H9 (cell line): ENCODE data around the gene DOCK10. TPM values are rescaled to one million over a fixed set of nuclear protein-coding genes. Genes with fewer than 3 reads are reported as not detected.

Source experiments
- DNase-seq: peaks from one replicate; pipeline ENCODE4 v3.0.0-alpha.2; 2017
- H2AFZ ChIP-seq: one replicate; pipeline ENCODE4 v1.6.1; 2013; ENCODE audit warnings: mild to moderate bottlenecking, low read length, control low read depth, moderate library complexity
- H2AK5ac ChIP-seq: 2 replicates; pipeline ENCODE4 v1.6.1; 2013; ENCODE audit warnings: low read length, control low read depth, mixed read lengths; ENCODE audit not compliant: insufficient read length
- H2BK120ac ChIP-seq: one replicate; pipeline ENCODE4 v1.6.1; 2013; ENCODE audit warnings: low read depth, mild to moderate bottlenecking, low read length, control low read depth, inconsistent platforms; ENCODE audit not compliant: poor library complexity, severe bottlenecking
- H2BK12ac ChIP-seq: 2 replicates; pipeline ENCODE4 v1.6.1; 2013; ENCODE audit warnings: low read length, control low read depth, mixed read lengths, low read depth; ENCODE audit not compliant: insufficient read length
- H2BK15ac ChIP-seq: 2 replicates; pipeline ENCODE4 v1.6.1; 2013; ENCODE audit warnings: low read depth, low read length, control low read depth
- H2BK20ac ChIP-seq: one replicate; pipeline ENCODE4 v1.6.1; 2013; ENCODE audit warnings: low read depth, mild to moderate bottlenecking, low read length, control low read depth, inconsistent platforms; ENCODE audit not compliant: poor library complexity, severe bottlenecking
- H2BK5ac ChIP-seq: 2 replicates; pipeline ENCODE4 v1.6.1; 2013; ENCODE audit warnings: low read length, control low read depth, mixed read lengths; ENCODE audit not compliant: insufficient read length
- H3K14ac ChIP-seq: 2 replicates; pipeline ENCODE4 v1.6.1; 2013; ENCODE audit warnings: low read length, control low read depth; ENCODE audit not compliant: insufficient read depth
- H3K18ac ChIP-seq: 2 replicates; pipeline ENCODE4 v1.6.1; 2013; ENCODE audit warnings: low read depth, mild to moderate bottlenecking, mixed read lengths, low read length, control low read depth; ENCODE audit not compliant: insufficient read length
- H3K23ac ChIP-seq: 2 replicates; pipeline ENCODE4 v1.6.1; 2013; ENCODE audit warnings: low read length, control low read depth, mixed read lengths, low read depth; ENCODE audit not compliant: insufficient read length
- H3K23me2 ChIP-seq: 2 replicates; pipeline ENCODE4 v1.6.1; 2013; ENCODE audit warnings: low read depth, mild to moderate bottlenecking, mixed read lengths, low read length, control low read depth; ENCODE audit not compliant: insufficient read length, poor library complexity, severe bottlenecking
- H3K27ac ChIP-seq: 2 replicates; pipeline ENCODE4 v1.5.1; 2013; ENCODE audit warnings: low read length, control low read depth, mixed read lengths, low read depth; ENCODE audit not compliant: insufficient read length
- H3K27me3 ChIP-seq: 2 replicates; pipeline ENCODE4 v1.6.1; 2013; ENCODE audit warnings: low read length, control low read depth, inconsistent platforms; ENCODE audit not compliant: insufficient read depth
- H3K4ac ChIP-seq: 2 replicates; pipeline ENCODE4 v1.6.1; 2013; ENCODE audit warnings: low read depth, mild to moderate bottlenecking, control low read depth, inconsistent platforms, low read length, moderate library complexity
- H3K4me1 ChIP-seq: 2 replicates; pipeline ENCODE4 v1.6.1; 2013; ENCODE audit warnings: low read length, control low read depth, inconsistent platforms; ENCODE audit not compliant: insufficient read depth
- H3K4me2 ChIP-seq: 2 replicates; pipeline ENCODE4 v1.6.1; 2013; ENCODE audit warnings: low read length, control low read depth, mixed read lengths; ENCODE audit not compliant: insufficient read length, insufficient read depth
- H3K56ac ChIP-seq: 2 replicates; pipeline ENCODE4 v1.6.1; 2013; ENCODE audit warnings: low read depth, mild to moderate bottlenecking, mixed read lengths, low read length, control low read depth; ENCODE audit not compliant: insufficient read length
- H3K79me1 ChIP-seq: 2 replicates; pipeline ENCODE4 v1.6.1; 2013; ENCODE audit warnings: low read depth, mild to moderate bottlenecking, moderate library complexity, low read length, control low read depth, inconsistent platforms; ENCODE audit not compliant: insufficient read depth, poor library complexity, severe bottlenecking
- H3K79me2 ChIP-seq: 2 replicates; pipeline ENCODE4 v1.6.1; 2013; ENCODE audit warnings: low read length, control low read depth, inconsistent platforms; ENCODE audit not compliant: insufficient read depth
- H3K9ac ChIP-seq: 2 replicates; pipeline ENCODE4 v1.6.1; 2013; ENCODE audit warnings: low read length, control low read depth, mixed read lengths; ENCODE audit not compliant: insufficient read length; ENCODE audit errors: extremely low read depth
- H3K9me3 ChIP-seq: one replicate; pipeline ENCODE4 v1.6.1; 2013; ENCODE audit warnings: low read depth, low read length, inconsistent platforms; ENCODE audit not compliant: control insufficient read depth
- H3T11ph ChIP-seq: one replicate; pipeline ENCODE4 v1.6.1; 2013; ENCODE audit warnings: mild to moderate bottlenecking, low read length, control low read depth, inconsistent platforms
- H4K20me1 ChIP-seq: one replicate; pipeline ENCODE4 v1.6.1; 2013; ENCODE audit not compliant: control insufficient read depth, insufficient read length, insufficient read depth
- H4K5ac ChIP-seq: 2 replicates; pipeline ENCODE4 v1.6.1; 2013; ENCODE audit warnings: low read depth, mild to moderate bottlenecking, mixed read lengths, low read length, control low read depth; ENCODE audit not compliant: insufficient read length
- H4K8ac ChIP-seq: replicated peaks from 2 replicates; pipeline ENCODE4 v1.6.1; 2013; ENCODE audit warnings: low read length, control low read depth, mixed read lengths, low read depth; ENCODE audit not compliant: insufficient read length
- H4K91ac ChIP-seq: 2 replicates; pipeline ENCODE4 v1.6.1; 2013; ENCODE audit warnings: low read depth, mild to moderate bottlenecking, moderate library complexity, mixed read lengths, low read length, control low read depth; ENCODE audit not compliant: insufficient read length
- H3K27ac Mint-ChIP-seq, 3 experiments: 2 replicates in 2 of 3; 3 replicates in 1 of 3; pipeline ENCODE4 v1.8.0; 2020 to 2021; ENCODE audit warnings: mixed read lengths in 3 of 3, mild to moderate bottlenecking in 1 of 3, moderate library complexity in 1 of 3
- H3K27me3 Mint-ChIP-seq: 2 replicates; pipeline ENCODE4 v1.8.0; 2021; ENCODE audit warnings: low read depth, mild to moderate bottlenecking, moderate library complexity, mixed read lengths
- H3K36me3 Mint-ChIP-seq, 3 experiments: 2 replicates in 2 of 3; 3 replicates in 1 of 3; pipeline ENCODE4 v1.8.0; 2020 to 2021; ENCODE audit warnings: low read depth in 3 of 3, mixed read lengths in 3 of 3; ENCODE audit not compliant: insufficient read depth in 1 of 3
- H3K4me1 Mint-ChIP-seq, 2 experiments: 2 replicates each; pipeline ENCODE4 v1.8.0; 2020; ENCODE audit warnings: mixed read lengths in 2 of 2
- H3K4me3 Mint-ChIP-seq, 2 experiments: 2 replicates in 1 of 2; 3 replicates in 1 of 2; pipeline ENCODE4 v1.8.0; 2020 to 2021; ENCODE audit warnings: mild to moderate bottlenecking in 2 of 2, mixed read lengths in 2 of 2, moderate library complexity in 1 of 2
- H3K9me3 Mint-ChIP-seq, 2 experiments: 2 replicates in 1 of 2; 3 replicates in 1 of 2; pipeline ENCODE4 v1.8.0; 2020; ENCODE audit warnings: mild to moderate bottlenecking in 2 of 2, mixed read lengths in 2 of 2, moderate library complexity in 1 of 2
- WGBS: extraction: QIAGEN DNeasy Blood & Tissue Kit; methylation state at CpG from one replicate; pipeline ENCODE4 v1.1.7; 2013; ENCODE audit warnings: missing lambda C conversion rate, low lambda C conversion rate, mixed read lengths; ENCODE audit not compliant: insufficient read length; ENCODE audit errors: extremely low coverage; 5-methylcytosine and 5-hydroxymethylcytosine counted together
- total RNA-seq: library from RNA; stranded (reverse); gene quantifications from 2 replicates; pipeline ENCODE4 v1.2.1, GENCODE V29; 2021
- TF ChIP-seq, protein P1 (sequence below): fragments of 200-600 bp; sonication (generic); conservative IDR thresholded peaks from 3 replicates; pipeline ENCODE4 v1.8.0; 2021; ENCODE audit warnings: antibody characterized with exemption, mild to moderate bottlenecking

Gene DOCK10
- total RNA-seq, 1 experiment from 2014 or later: 0.79 TPM

DNA sequence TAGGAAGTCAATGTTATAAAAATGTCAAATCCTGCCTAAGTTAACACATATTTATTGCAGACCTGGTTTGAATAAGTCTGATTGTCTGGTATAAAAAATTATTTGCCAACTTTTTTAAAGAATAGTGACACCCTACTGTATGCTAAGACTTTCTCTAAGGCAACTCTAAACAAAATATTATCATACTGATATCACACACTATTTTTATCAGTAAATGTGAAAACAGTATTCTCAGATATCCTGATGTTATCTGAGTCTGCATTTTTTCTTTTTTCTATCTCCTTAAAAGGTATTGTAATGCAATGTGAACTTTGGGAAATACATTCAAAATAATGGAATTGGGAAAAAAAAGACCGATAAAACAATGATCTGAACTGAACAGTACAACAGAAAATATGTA, 127.1 kb downstream of the DOCK10 start:
- H4K91ac ChIP-seq: no peak overlapping the region
- H2AK5ac ChIP-seq: no peak overlapping the region
- no peaks in the 10 kb centered on the region for H3K27me3 ChIP-seq
- no peak overlapping the region for H4K8ac ChIP-seq
- Mint-ChIP-seq H3K4me3 (no peak overlapping the region), H3K27me3 (peaks cover 2% of the 10 kb centered on the region; the same call in 1 of the 2 replicates), H3K4me1 (no peaks in the 10 kb centered on the region), H3K9me3 (no peaks in the 10 kb centered on the region), H3K27ac (no peak overlapping the region), H3K36me3 (no peaks in the 10 kb centered on the region)
- no peaks in the 10 kb centered on the region for H3K79me1 ChIP-seq
- WGBS: no CpG with 5 or more reads among the region's 1 CpG
- no peak overlapping the region for H2BK120ac ChIP-seq
- no peaks in the 10 kb centered on the region for H3K4me1 ChIP-seq
- no peak overlapping the region for H3K23ac ChIP-seq
- H3K18ac ChIP-seq: no peak overlapping the region
- H3K14ac ChIP-seq: no peak overlapping the region
- no peak overlapping the region for H3K27ac ChIP-seq
- no peak overlapping the region for H3K4ac ChIP-seq
- H2AFZ ChIP-seq: no peak overlapping the region
- H4K5ac ChIP-seq: no peak overlapping the region
- H3K9me3 ChIP-seq: no peaks in the 10 kb centered on the region
- H3K4me2 ChIP-seq: no peak overlapping the region
- H3K79me2 ChIP-seq: no peaks in the 10 kb centered on the region
- H3K9ac ChIP-seq: no peak overlapping the region
- no peak overlapping the region for H3T11ph ChIP-seq
- no peak for DNase-seq
- H3K56ac ChIP-seq: no peak overlapping the region
- no peak overlapping the region for H2BK15ac ChIP-seq
- no peak overlapping the region for H2BK12ac ChIP-seq
- H3K23me2 ChIP-seq: no peaks in the 10 kb centered on the region
- TF ChIP-seq, protein P1, sequence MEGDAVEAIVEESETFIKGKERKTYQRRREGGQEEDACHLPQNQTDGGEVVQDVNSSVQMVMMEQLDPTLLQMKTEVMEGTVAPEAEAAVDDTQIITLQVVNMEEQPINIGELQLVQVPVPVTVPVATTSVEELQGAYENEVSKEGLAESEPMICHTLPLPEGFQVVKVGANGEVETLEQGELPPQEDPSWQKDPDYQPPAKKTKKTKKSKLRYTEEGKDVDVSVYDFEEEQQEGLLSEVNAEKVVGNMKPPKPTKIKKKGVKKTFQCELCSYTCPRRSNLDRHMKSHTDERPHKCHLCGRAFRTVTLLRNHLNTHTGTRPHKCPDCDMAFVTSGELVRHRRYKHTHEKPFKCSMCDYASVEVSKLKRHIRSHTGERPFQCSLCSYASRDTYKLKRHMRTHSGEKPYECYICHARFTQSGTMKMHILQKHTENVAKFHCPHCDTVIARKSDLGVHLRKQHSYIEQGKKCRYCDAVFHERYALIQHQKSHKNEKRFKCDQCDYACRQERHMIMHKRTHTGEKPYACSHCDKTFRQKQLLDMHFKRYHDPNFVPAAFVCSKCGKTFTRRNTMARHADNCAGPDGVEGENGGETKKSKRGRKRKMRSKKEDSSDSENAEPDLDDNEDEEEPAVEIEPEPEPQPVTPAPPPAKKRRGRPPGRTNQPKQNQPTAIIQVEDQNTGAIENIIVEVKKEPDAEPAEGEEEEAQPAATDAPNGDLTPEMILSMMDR: no peak
- H4K20me1 ChIP-seq: no peaks in the 10 kb centered on the region
- H2BK20ac ChIP-seq: no peak overlapping the region
- H2BK5ac ChIP-seq: no peak overlapping the region
